CD14-positive monocyte (primary cell): ENCODE measurements around the gene PRMT9. TPM values are rescaled to one million over a fixed set of nuclear protein-coding genes. Genes with fewer than 3 reads are reported as not detected.

ENCODE experiments used
- DNase-seq, 3 donors: peaks; one replicate each; pipeline ENCODE4 v3.0.0-alpha.2; 2011 to 2022
- H2AFZ ChIP-seq: 2 replicates; pipeline ENCODE4 v1.6.0; 2012; ENCODE audit warnings: mild to moderate bottlenecking, low read depth, low read length, inconsistent platforms; ENCODE audit not compliant: insufficient read depth, poor library complexity, severe bottlenecking
- H3K27ac ChIP-seq, 2 donors: 1 replicate in 1 of 2; 2 replicates in 1 of 2; pipeline ENCODE4 v1.5.1; 2012 to 2013; ENCODE audit warnings: low read length in 2 of 2, control low read depth in 1 of 2, inconsistent platforms in 1 of 2, low read depth in 1 of 2, mild to moderate bottlenecking in 1 of 2
- H3K27me3 ChIP-seq, 2 donors: one replicate each; pipeline versions ENCODE4 v1.6.0 to v1.6.1; 2011 to 2013; ENCODE audit warnings: low read length in 2 of 2; ENCODE audit not compliant: control insufficient read depth in 2 of 2, insufficient read depth in 2 of 2
- H3K36me3 ChIP-seq, 2 donors: replicated peaks in 1 of 2; 1 replicate in 1 of 2; 2 replicates in 1 of 2; pipeline versions ENCODE4 v1.5.1 to v1.6.1; 2012 to 2013; ENCODE audit warnings: low read length in 2 of 2, control low read depth in 1 of 2, inconsistent platforms in 1 of 2, mild to moderate bottlenecking in 1 of 2; ENCODE audit not compliant: insufficient read depth in 2 of 2, control insufficient read depth in 1 of 2
- H3K4me1 ChIP-seq, 2 donors: 1 replicate in 1 of 2; 2 replicates in 1 of 2; pipeline versions ENCODE4 v1.5.1 to v1.6.1; 2012 to 2013; ENCODE audit warnings: low read length in 2 of 2, control low read depth in 1 of 2, inconsistent platforms in 1 of 2, mild to moderate bottlenecking in 1 of 2, moderate library complexity in 1 of 2; ENCODE audit not compliant: insufficient read depth in 2 of 2, control insufficient read depth in 1 of 2
- H3K4me2 ChIP-seq: replicated peaks from 2 replicates; pipeline ENCODE3; 2012; ENCODE audit warnings: low read length, moderate library complexity, mild to moderate bottlenecking; ENCODE audit not compliant: poor library complexity, severe bottlenecking; ENCODE audit errors: extremely low read depth
- H3K4me3 ChIP-seq, 3 experiments: fragments of 200-600 bp in 1 of 3; sonication (generic) in 1 of 3; replicated peaks in 1 of 3; 1 replicate in 2 of 3; 2 replicates in 1 of 3; pipeline ENCODE4 v1.5.1; 2011 to 2013; ENCODE audit warnings: low read length in 3 of 3, mild to moderate bottlenecking in 3 of 3, control low read depth in 2 of 3, low read depth in 2 of 3, inconsistent platforms in 1 of 3, moderate library complexity in 1 of 3
- H3K79me2 ChIP-seq: 2 replicates; pipeline ENCODE4 v1.6.0; 2012; ENCODE audit warnings: mild to moderate bottlenecking, control low read depth, inconsistent platforms, low read length, moderate library complexity; ENCODE audit not compliant: insufficient read depth
- H3K9ac ChIP-seq: 2 replicates; pipeline ENCODE4 v1.6.0; 2017; ENCODE audit warnings: low read length, mild to moderate bottlenecking; ENCODE audit not compliant: insufficient read depth, poor library complexity, severe bottlenecking
- H3K9me3 ChIP-seq, 2 donors: replicated peaks in 1 of 2; 1 replicate in 1 of 2; 2 replicates in 1 of 2; pipeline versions ENCODE4 v1.5.1 to v1.6.1; 2012 to 2013; ENCODE audit warnings: low read length in 2 of 2, control low read depth in 1 of 2; ENCODE audit not compliant: control insufficient read depth in 1 of 2, insufficient read depth in 1 of 2
- H4K20me1 ChIP-seq: 2 replicates; pipeline ENCODE4 v1.6.0; 2012; ENCODE audit warnings: mild to moderate bottlenecking, low read length, control low read depth, moderate library complexity; ENCODE audit not compliant: insufficient read depth
- H3K27ac Mint-ChIP-seq, 7 donors: one replicate each; pipeline ENCODE4 v1.8.0; 2020; ENCODE audit warnings: mild to moderate bottlenecking in 7 of 7, mixed read lengths in 7 of 7, moderate library complexity in 6 of 7, inconsistent platforms in 2 of 7
- H3K27me3 Mint-ChIP-seq, 3 donors: one replicate each; pipeline ENCODE4 v1.8.0; 2021 to 2022; ENCODE audit warnings: low read depth in 3 of 3, mild to moderate bottlenecking in 3 of 3, mixed read lengths in 3 of 3, moderate library complexity in 3 of 3, inconsistent platforms in 1 of 3
- H3K36me3 Mint-ChIP-seq, 2 donors: one replicate each; pipeline ENCODE4 v1.8.0; 2020; ENCODE audit warnings: mixed read lengths in 2 of 2, inconsistent platforms in 1 of 2, mild to moderate bottlenecking in 1 of 2
- H3K4me1 Mint-ChIP-seq: one replicate; pipeline ENCODE4 v1.8.0; 2020; ENCODE audit warnings: mild to moderate bottlenecking, mixed read lengths
- H3K4me3 Mint-ChIP-seq, 2 donors: one replicate each; pipeline ENCODE4 v1.8.0; 2020; ENCODE audit warnings: mild to moderate bottlenecking in 2 of 2, mixed read lengths in 2 of 2, moderate library complexity in 1 of 2
- H3K9me3 Mint-ChIP-seq, 7 donors: one replicate each; pipeline ENCODE4 v1.8.0; 2020 to 2022; ENCODE audit warnings: mixed read lengths in 7 of 7, mild to moderate bottlenecking in 6 of 7, moderate library complexity in 6 of 7, inconsistent platforms in 2 of 7
- CTCF ChIP-seq: fragments of 200-600 bp; IDR thresholded peaks from one replicate; pipeline ENCODE4 v1.8.0; 2022; ENCODE audit warnings: antibody characterized with exemption, mild to moderate bottlenecking
- WGBS: methylation state at CpG from one replicate; pipeline ENCODE4 v1.1.5; 2013; ENCODE audit warnings: missing lambda C conversion rate; ENCODE audit not compliant: insufficient coverage; 5-methylcytosine and 5-hydroxymethylcytosine counted together
- intact Hi-C, 2 donors: fragments of 100-400 bp; cut with micrococcal nuclease; formaldehyde crosslinking; loops; one replicate each; pipeline versions ENCODE4 v1.15.0 to v1.15.1; 2023
- polyA plus RNA-seq, 3 donors: library from polyadenylated mRNA; depleted of rRNA in 1 of 3; unstranded in 2 of 3; stranded (reverse) in 1 of 3; fragments of 300-500 nt in 2 of 3; fragments of >200 nt in 1 of 3; fragmentation: Illumina TruSeq in 2 of 3; gene quantifications; 1 replicate in 2 of 3; 2 replicates in 1 of 3; pipeline ENCODE4 v1.2.3, GENCODE V29; 2012 to 2021

The PRMT9 gene
- polyA plus RNA-seq, 3 donors: 1.6 to 4.6 (median 2.0) TPM

GRCh38 chr4:147723326-147723725 lies 39.4 kb upstream of the PRMT9 start:
- Histone ChIP-seq H3K27ac (no peak overlapping the region), H2AFZ (no peak overlapping the region), H3K4me1 (no peaks in the 10 kb centered on the region), H3K36me3 (no peaks in the 10 kb centered on the region), H3K4me3 (no peak overlapping the region), H3K79me2 (no peaks in the 10 kb centered on the region), H3K4me2 (no peak overlapping the region), H3K27me3 (no peaks in the 10 kb centered on the region), H3K9me3 (no peaks in the 10 kb centered on the region), H4K20me1 (no peaks in the 10 kb centered on the region), H3K9ac (no peak overlapping the region)
- peaks cover 0 to 2% (median 0%) of the 10 kb centered on the region in 7 donors for H3K9me3 Mint-ChIP-seq
- intact Hi-C loops: no loop called here
- peaks cover 2 to 5% (median 4%) of the 10 kb centered on the region in 3 donors for H3K27me3 Mint-ChIP-seq
- WGBS: no CpG with 5 or more reads among the region's 5 CpGs
- no peak for TF ChIP-seq CTCF
- no peak for DNase-seq
- H3K4me3 Mint-ChIP-seq: peak overlapping the region in 1 of 2 donors; percentile 11
- H3K4me1 Mint-ChIP-seq: no peaks in the 10 kb centered on the region
- no peak overlapping the region for H3K27ac Mint-ChIP-seq
- H3K36me3 Mint-ChIP-seq: no peaks in the 10 kb centered on the region

DNA sequence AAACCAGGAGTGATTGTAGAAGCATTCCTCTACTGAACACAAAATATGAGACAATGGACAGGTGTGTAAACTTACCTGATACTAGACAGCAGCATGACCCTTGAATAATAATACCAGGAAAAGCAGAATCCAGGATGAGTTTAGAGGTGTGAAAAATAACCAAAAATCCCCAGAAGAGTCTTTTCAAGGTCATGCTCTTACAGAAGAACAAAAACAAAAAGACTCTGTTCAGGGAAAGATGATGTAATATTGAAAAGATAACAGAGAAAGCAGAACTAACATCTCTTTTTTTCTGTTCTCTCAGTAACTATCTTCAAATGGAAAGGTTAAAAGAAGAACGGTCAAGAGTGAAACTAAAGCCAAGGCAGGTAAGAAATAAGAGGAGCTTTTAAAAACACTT lies 33.9 kb upstream of the PRMT9 start:
- peaks cover 0 to 2% (median 0%) of the 10 kb centered on the region in 7 donors for H3K9me3 Mint-ChIP-seq
- Histone ChIP-seq H3K4me2 (no peak overlapping the region), H4K20me1 (no peaks in the 10 kb centered on the region), H3K4me1 (no peaks in the 10 kb centered on the region), H2AFZ (no peak overlapping the region), H3K79me2 (no peaks in the 10 kb centered on the region), H3K4me3 (no peak overlapping the region), H3K36me3 (no peaks in the 10 kb centered on the region), H3K9me3 (no peaks in the 10 kb centered on the region), H3K27ac (no peak overlapping the region), H3K9ac (no peak overlapping the region), H3K27me3 (no peaks in the 10 kb centered on the region)
- intact Hi-C loops: no loop called here
- WGBS: no CpG with 5 or more reads among the region's 1 CpG
- H3K4me1 Mint-ChIP-seq: no peaks in the 10 kb centered on the region
- no peaks in the 10 kb centered on the region for H3K36me3 Mint-ChIP-seq
- H3K27me3 Mint-ChIP-seq: peaks cover under 1 to 6% (median 4%) of the 10 kb centered on the region in 3 donors
- no peak overlapping the region for H3K4me3 Mint-ChIP-seq
- H3K27ac Mint-ChIP-seq: no peak overlapping the region
- TF ChIP-seq CTCF: no peak
- DNase-seq: no peak
